OCI-LY1 (cell line): ENCODE data around the gene TRRAP.

Source experiments
- H2AFZ ChIP-seq: fragments of 200-600 bp; sonication (generic), shearing (Covaris generic); 2 replicates; pipeline ENCODE4 v1.6.0; 2014; ENCODE audit warnings: antibody characterized with exemption, mild to moderate bottlenecking, low read length
- H3F3A ChIP-seq: fragments of 200-600 bp; sonication (generic), shearing (Covaris generic); 2 replicates; pipeline ENCODE4 v1.6.0; 2014; ENCODE audit warnings: mild to moderate bottlenecking, antibody characterized with exemption, low read length, moderate library complexity; ENCODE audit not compliant: insufficient read depth
- H3K27ac ChIP-seq: fragments of 200-600 bp; sonication (generic); 2 replicates; pipeline ENCODE4 v1.5.1; 2014; ENCODE audit warnings: low read length, mixed run types, mild to moderate bottlenecking, low read depth; ENCODE audit not compliant: poor library complexity, severe bottlenecking
- H3K27me3 ChIP-seq: fragments of 200-600 bp; sonication (generic); 2 replicates; pipeline ENCODE4 v1.6.0; 2014; ENCODE audit warnings: antibody characterized with exemption, mild to moderate bottlenecking, low read length, moderate library complexity; ENCODE audit not compliant: insufficient read depth
- H3K36me3 ChIP-seq: fragments of 200-600 bp; sonication (generic); 2 replicates; pipeline ENCODE4 v1.6.1; 2014; ENCODE audit warnings: mild to moderate bottlenecking, antibody characterized with exemption, low read length, moderate library complexity, mixed read lengths; ENCODE audit not compliant: insufficient read depth
- H3K4me1 ChIP-seq: fragments of 200-600 bp; sonication (generic); 2 replicates; pipeline ENCODE4 v1.5.1; 2014; ENCODE audit warnings: mild to moderate bottlenecking, low read length, moderate library complexity; ENCODE audit not compliant: insufficient read depth, severe bottlenecking
- H3K4me2 ChIP-seq: fragments of 200-600 bp; sonication (generic), shearing (Covaris generic); 2 replicates; pipeline ENCODE4 v1.6.1; 2014; ENCODE audit warnings: low read length
- H3K4me3 ChIP-seq: fragments of 200-600 bp; sonication (generic); 2 replicates; pipeline ENCODE4 v1.5.1; 2014; ENCODE audit warnings: low read length, low read depth, mild to moderate bottlenecking, mixed read lengths; ENCODE audit not compliant: poor library complexity, severe bottlenecking
- H3K79me2 ChIP-seq: fragments of 200-600 bp; shearing (Covaris generic); 2 replicates; pipeline ENCODE4 v1.6.1; 2016; ENCODE audit warnings: mixed run types, low read length, mixed read lengths; ENCODE audit not compliant: insufficient read depth
- H3K9ac ChIP-seq: fragments of 200-600 bp; sonication (generic), shearing (Covaris generic); 2 replicates; pipeline ENCODE4 v1.6.1; 2014; ENCODE audit warnings: mild to moderate bottlenecking, low read length, mixed read lengths
- H3K9me2 ChIP-seq: fragments of 200-600 bp; sonication (generic), shearing (Covaris generic); 2 replicates; pipeline ENCODE4 v1.6.1; 2014; ENCODE audit warnings: low read depth, mild to moderate bottlenecking, low read length, mixed read lengths
- H3K9me3 ChIP-seq: fragments of 200-600 bp; shearing (Covaris generic); 2 replicates; pipeline ENCODE4 v1.6.1; 2014; ENCODE audit warnings: low read length, mixed read lengths
- H4K20me1 ChIP-seq: fragments of 200-600 bp; sonication (generic), shearing (Covaris generic); 2 replicates; pipeline ENCODE4 v1.6.0; 2016; ENCODE audit warnings: mild to moderate bottlenecking, low read length; ENCODE audit not compliant: insufficient read depth
- EZH2 ChIP-seq: fragments of 200-600 bp; sonication (generic), shearing (Covaris generic); IDR thresholded peaks from 2 replicates; pipeline ENCODE4 v1.8.0; 2017; ENCODE audit warnings: borderline replicate concordance, mixed run types, mild to moderate bottlenecking, antibody characterized with exemption, low read length, moderate library complexity, mixed read lengths
- TF ChIP-seq, protein P1 (sequence below): fragments of 200-600 bp; sonication (generic), shearing (Covaris generic); IDR thresholded peaks from 2 replicates; pipeline ENCODE4 v1.5.1; 2017; ENCODE audit warnings: mild to moderate bottlenecking, antibody characterized with exemption, low read length, moderate library complexity, mixed read lengths

TRRAP gene

DNA sequence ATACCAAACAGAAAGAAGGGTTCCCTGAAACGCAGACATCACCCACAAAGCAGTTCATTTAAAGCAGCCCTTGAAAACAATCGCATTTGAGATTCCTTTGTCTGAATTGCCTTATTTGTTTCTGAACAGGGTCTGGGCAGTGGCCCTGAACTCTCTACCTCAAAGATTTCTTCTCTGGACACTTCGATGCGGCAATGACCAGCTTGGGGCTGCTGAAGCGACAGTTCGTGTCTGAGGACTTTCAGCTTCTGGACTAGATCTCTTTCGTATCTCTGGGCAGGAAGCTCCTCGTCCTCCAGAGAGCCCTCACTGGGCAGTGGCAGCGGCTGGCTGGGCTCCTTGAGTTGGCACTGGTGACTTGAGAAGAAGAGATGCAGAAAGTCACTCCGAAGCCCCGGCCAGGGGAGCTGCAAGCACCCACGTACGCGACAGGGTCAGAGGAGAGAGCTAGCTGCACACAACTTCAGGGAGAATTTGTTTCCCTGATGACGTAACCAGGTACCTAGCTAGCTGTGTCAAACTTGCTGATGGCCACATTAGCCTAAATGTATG lies 169.3 kb downstream of the TRRAP start:
- Histone ChIP-seq H2AFZ (no peak overlapping the region), H3K79me2 (no peaks in the 10 kb centered on the region), H3K4me3 (no peak overlapping the region), H3K27ac (no peak overlapping the region), H3K9me2 (no peaks in the 10 kb centered on the region), H3K27me3 (no peaks in the 10 kb centered on the region), H3K4me1 (no peaks in the 10 kb centered on the region), H4K20me1 (no peaks in the 10 kb centered on the region), H3F3A (no peaks in the 10 kb centered on the region), H3K9me3 (no peaks in the 10 kb centered on the region), H3K36me3 (peaks cover 94% of the 10 kb centered on the region), H3K9ac (no peak overlapping the region), H3K4me2 (no peak overlapping the region)
- TF ChIP-seq, protein P1, sequence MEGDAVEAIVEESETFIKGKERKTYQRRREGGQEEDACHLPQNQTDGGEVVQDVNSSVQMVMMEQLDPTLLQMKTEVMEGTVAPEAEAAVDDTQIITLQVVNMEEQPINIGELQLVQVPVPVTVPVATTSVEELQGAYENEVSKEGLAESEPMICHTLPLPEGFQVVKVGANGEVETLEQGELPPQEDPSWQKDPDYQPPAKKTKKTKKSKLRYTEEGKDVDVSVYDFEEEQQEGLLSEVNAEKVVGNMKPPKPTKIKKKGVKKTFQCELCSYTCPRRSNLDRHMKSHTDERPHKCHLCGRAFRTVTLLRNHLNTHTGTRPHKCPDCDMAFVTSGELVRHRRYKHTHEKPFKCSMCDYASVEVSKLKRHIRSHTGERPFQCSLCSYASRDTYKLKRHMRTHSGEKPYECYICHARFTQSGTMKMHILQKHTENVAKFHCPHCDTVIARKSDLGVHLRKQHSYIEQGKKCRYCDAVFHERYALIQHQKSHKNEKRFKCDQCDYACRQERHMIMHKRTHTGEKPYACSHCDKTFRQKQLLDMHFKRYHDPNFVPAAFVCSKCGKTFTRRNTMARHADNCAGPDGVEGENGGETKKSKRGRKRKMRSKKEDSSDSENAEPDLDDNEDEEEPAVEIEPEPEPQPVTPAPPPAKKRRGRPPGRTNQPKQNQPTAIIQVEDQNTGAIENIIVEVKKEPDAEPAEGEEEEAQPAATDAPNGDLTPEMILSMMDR, result no peak
- no peak for TF ChIP-seq EZH2

DNA sequence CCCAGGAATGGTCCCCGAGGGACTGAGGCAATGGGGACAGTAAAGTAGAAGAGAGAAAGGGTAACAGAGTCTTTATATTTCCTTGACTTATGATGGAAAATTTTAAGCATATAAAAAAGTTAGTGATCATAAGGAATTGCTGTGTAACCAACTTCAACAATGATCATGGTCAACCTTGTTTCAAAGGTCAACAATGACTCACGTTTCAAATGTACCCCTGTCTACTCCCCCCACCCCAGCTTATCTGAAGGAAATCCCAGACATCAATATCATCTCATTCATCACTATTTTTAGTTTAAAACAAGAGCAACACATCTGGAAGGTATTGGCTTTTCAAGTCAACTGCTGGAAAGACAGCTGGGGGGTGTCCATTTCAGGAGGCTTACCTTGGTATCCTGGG lies 172.6 kb downstream of the TRRAP start:
- peaks cover 87% of the 10 kb centered on the region for H3K36me3 ChIP-seq
- no peaks in the 10 kb centered on the region for H3K79me2 ChIP-seq
- no peaks in the 10 kb centered on the region for H3K9me2 ChIP-seq
- TF ChIP-seq, protein P1, result no peak
- no peak for TF ChIP-seq EZH2
- H3F3A ChIP-seq, result no peaks in the 10 kb centered on the region
- no peak overlapping the region for H3K4me2 ChIP-seq
- H3K9ac ChIP-seq, result no peak overlapping the region
- H2AFZ ChIP-seq, result no peak overlapping the region
- no peaks in the 10 kb centered on the region for H3K9me3 ChIP-seq
- no peaks in the 10 kb centered on the region for H3K4me1 ChIP-seq
- no peaks in the 10 kb centered on the region for H3K27me3 ChIP-seq
- no peaks in the 10 kb centered on the region for H4K20me1 ChIP-seq
- no peak overlapping the region for H3K27ac ChIP-seq
- H3K4me3 ChIP-seq, result no peak overlapping the region

DNA sequence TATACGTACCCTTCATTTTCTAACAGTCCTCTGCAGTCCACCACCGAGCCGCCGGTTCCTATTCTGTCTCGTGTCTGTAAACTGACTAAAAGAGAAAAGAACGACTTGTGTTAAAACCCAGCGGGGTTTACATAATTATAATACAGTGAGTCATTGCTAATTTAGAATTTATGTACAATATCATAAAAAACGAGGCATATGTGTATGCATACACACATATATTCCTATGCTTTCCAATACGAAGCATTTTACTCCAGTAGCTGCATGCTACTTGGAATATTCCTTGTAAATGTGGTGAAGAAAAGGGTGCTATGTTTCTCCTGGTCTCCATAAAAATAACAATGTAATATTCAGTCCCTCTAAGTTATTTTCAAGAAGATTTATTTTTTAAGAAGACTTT lies 176.4 kb downstream of the TRRAP start:
- Histone ChIP-seq H3K36me3 (peaks cover 80% of the 10 kb centered on the region), H3F3A (no peaks in the 10 kb centered on the region)

More for the DNA sequence above, 176.4 kb downstream of the TRRAP start:
- Histone ChIP-seq H2AFZ (no peak overlapping the region), H3K9ac (no peak overlapping the region), H3K4me3 (no peak overlapping the region), H3K9me2 (no peaks in the 10 kb centered on the region), H3K27me3 (no peaks in the 10 kb centered on the region), H4K20me1 (no peaks in the 10 kb centered on the region), H3K27ac (no peak overlapping the region), H3K79me2 (no peaks in the 10 kb centered on the region), H3K9me3 (no peaks in the 10 kb centered on the region), H3K4me2 (no peak overlapping the region), H3K4me1 (no peaks in the 10 kb centered on the region)
- TF ChIP-seq EZH2, result no peak
- TF ChIP-seq, protein P1, result no peak
